GM12873 (cell line): Measurements from ENCODE around the gene TNRC6A.

Source experiments
- CTCF ChIP-seq: IDR thresholded peaks from 2 replicates; pipeline ENCODE4 v1.5.1; 2012; ENCODE audit warnings: low read depth, mild to moderate bottlenecking, moderate library complexity, low read length, control low read depth; ENCODE audit not compliant: insufficient read depth; ENCODE audit errors: missing control alignments

TNRC6A gene

GRCh38 chr16:24728891-24729242, 584 bp upstream of the TNRC6A start:
- no peak for TF ChIP-seq CTCF

GRCh38 chr16:24729951-24730815, 732 bp downstream of the TNRC6A start:
- no peak for TF ChIP-seq CTCF

- TF ChIP-seq CTCF: no peak
Observed at GRCh38 chr16:24730914-24731313, 1.5 kb downstream of the TNRC6A start.

GRCh38 chr16:24731722-24732419, 2.4 kb downstream of the TNRC6A start:
- no peak for TF ChIP-seq CTCF

GRCh38 chr16:24734382-24734781, 4.9 kb downstream of the TNRC6A start:
- no peak for TF ChIP-seq CTCF

- TF ChIP-seq CTCF: no peak
Observed at GRCh38 chr16:24736758-24737157, 7.3 kb downstream of the TNRC6A start.

- no peak for TF ChIP-seq CTCF
Observed at GRCh38 chr16:24737391-24737871, 8.0 kb downstream of the TNRC6A start.
